ENCODE results near the gene PHF24. TPM values are rescaled to one million over a fixed set of nuclear protein-coding genes. Genes with fewer than 3 reads are reported as not detected.

PHF24 gene
- total and polyA plus RNA-seq, 2 of the 4 experiments (the other 2 are of a cell fraction) = 0.02 TPM; not detected in 1

DNA sequence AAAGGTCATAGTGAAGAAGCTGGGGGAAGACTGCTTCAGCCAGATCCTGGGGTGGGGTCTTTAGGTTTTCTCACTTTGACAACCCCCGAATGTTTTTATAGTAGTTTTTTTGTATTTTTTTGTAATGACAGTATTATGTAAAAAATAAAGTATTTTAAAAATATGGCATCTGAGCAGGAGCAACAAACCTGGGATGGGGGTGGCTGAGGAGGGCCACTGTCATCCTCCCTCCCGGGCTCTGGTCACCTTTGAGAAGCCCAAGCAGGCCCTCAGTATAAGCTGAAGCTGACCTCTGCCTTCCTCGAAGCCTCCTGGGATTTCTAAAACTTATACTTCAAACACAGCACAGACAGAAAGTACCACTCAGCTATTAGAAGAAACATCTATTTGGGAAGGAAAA, 40.2 kb downstream of the PHF24 start:
- no CpG with 5 or more reads among the region's 3 CpGs for whole genome bisulfite sequencing, 2 experiments (ENCODE audit: extremely low coverage in 2 of 2, insufficient read length in 1 of 2)
- no peak overlapping the region for H3K9ac ChIP-seq (ENCODE audit: low read depth, low read length)
- ChIA-PET POLR2A (ENCODE audit: unreplicated experiment) (interaction anchor here (0.7 kb wide), 1 partner anchor 10 kb away, joined by 16 read pairs; no protein-coding TSS in a partner anchor), CTCF (interaction anchor here (0.6 to 1.4 kb wide), 2 partner anchors 30 to 53 kb away, joined by 3 to 9 read pairs; no protein-coding TSS in a partner anchor)
- H4K5ac ChIP-seq (ENCODE audit: low read depth, low read length) = no peak overlapping the region
- H3K4ac ChIP-seq (ENCODE audit: low read depth, low read length) = no peak overlapping the region
- H3K4me3 ChIP-seq (ENCODE audit: insufficient read depth, low read depth, low read length) = no peak overlapping the region
- peaks cover 26% of the 10 kb centered on the region for H3K9me1 ChIP-seq (ENCODE audit: insufficient read depth, low read length)
- H4K91ac ChIP-seq (ENCODE audit: insufficient read depth, low read depth, low read length) = no peak overlapping the region
- no peak for TF ChIP-seq RAD21 (IDR thresholded peaks at IDR 0.05; ENCODE audit: low read length)
- no peak for TF ChIP-seq FOS (IDR thresholded peaks at IDR 0.05; ENCODE audit: low read depth, low read length)
- no peak overlapping the region for H2BK120ac ChIP-seq (ENCODE audit: low read depth, low read length)
- H3K9me3 ChIP-seq (ENCODE audit: control insufficient read depth, insufficient read depth, low read length) = no peaks in the 10 kb centered on the region
- no peak overlapping the region for H3K18ac ChIP-seq (ENCODE audit: low read depth, low read length)
- H3K36me3 ChIP-seq (ENCODE audit: control insufficient read depth, insufficient read depth, low read length) = peaks cover 19% of the 10 kb centered on the region
- H2BK15ac ChIP-seq (ENCODE audit: low read depth, low read length) = no peak overlapping the region
- DNase-seq (no peak), ATAC-seq (ENCODE audit: low read depth) (no peak)
- BruUV-seq (replicated peaks) = no TSS peak
- intact Hi-C loops (cut with micrococcal nuclease) (no loop called here), in situ Hi-C loops (cut with MboI; ENCODE audit: low sequenced_read_pairs) (no loop called here), dilution Hi-C loops (cut with HindIII; ENCODE audit: low sequenced_read_pairs, unreplicated experiment) (no loop called here)
- no peak overlapping the region for H2AFZ ChIP-seq (replicated peaks; ENCODE audit: low read length, poor library complexity)
- H3K4me1 ChIP-seq (ENCODE audit: control insufficient read depth, insufficient read depth, low read length) = peaks cover 25% of the 10 kb centered on the region
- H4K8ac ChIP-seq (ENCODE audit: low read depth in 2 of 2, low read length in 2 of 2) = no peak overlapping the region
- H3K56ac ChIP-seq (ENCODE audit: extremely low read depth, insufficient read depth, low read length) = no peak overlapping the region
- no peak overlapping the region for H3K23ac ChIP-seq (ENCODE audit: low read depth, low read length)
- no peak overlapping the region for H3K14ac ChIP-seq (replicated peaks; ENCODE audit: low read depth, low read length)
- no peak overlapping the region for H2AK5ac ChIP-seq (ENCODE audit: low read depth, low read length)
- H2BK20ac ChIP-seq (ENCODE audit: low read depth, low read length) = no peak overlapping the region
- H2BK5ac ChIP-seq (ENCODE audit: low read depth, low read length, poor library complexity, severe bottlenecking) = no peak overlapping the region
- no peak overlapping the region for H3K4me2 ChIP-seq (ENCODE audit: low read depth, low read length)
- H3K27me3 ChIP-seq (ENCODE audit: control insufficient read depth, insufficient read depth, low read length) = no peaks in the 10 kb centered on the region
- H4K20me1 ChIP-seq (ENCODE audit: insufficient read depth, low read length) = no peaks in the 10 kb centered on the region
- peaks cover 6 to 34% of the 10 kb centered on the region in 2 experiments; a peak in 3 of 4 replicates for H3K79me1 ChIP-seq (ENCODE audit: low read depth in 1 of 2, low read length in 2 of 2)
- no peak overlapping the region for H2AK9ac ChIP-seq (replicated peaks; ENCODE audit: low read depth, low read length, poor library complexity)
- H3K27ac ChIP-seq (ENCODE audit: insufficient read depth, low read length) = no peak overlapping the region
